ENCODE data around the gene MAGEA9B. TPM values are rescaled to one million over a fixed set of nuclear protein-coding genes. Genes with fewer than 3 reads are reported as not detected.
"Not testable (repeated sequence)": the region's sequence is repeated elsewhere in the genome, so short reads cannot be mapped to it uniquely, and the experiment has no call there.

Gene MAGEA9B
- total RNA-seq, 1 experiment from 2014 or later: not detected

GRCh38 chrX:149551939-149552248 is 35.4 kb downstream of the MAGEA9B start:
- not testable (repeated sequence) for H3K23ac ChIP-seq (ENCODE audit: insufficient read length, low read depth, low read length); H3K56ac ChIP-seq (ENCODE audit: insufficient read length, low read depth, low read length); H3K27ac ChIP-seq (ENCODE audit: insufficient read length, low read depth, low read length); H2BK12ac ChIP-seq (ENCODE audit: insufficient read length, low read depth, low read length); H3K4me2 ChIP-seq (ENCODE audit: insufficient read depth, insufficient read length, low read length); H2AK5ac ChIP-seq (ENCODE audit: insufficient read length, low read length); H2BK120ac ChIP-seq (ENCODE audit: low read depth, low read length, poor library complexity, severe bottlenecking); H2BK20ac ChIP-seq (ENCODE audit: low read depth, low read length, poor library complexity, severe bottlenecking); H3K23me2 ChIP-seq (ENCODE audit: insufficient read length, low read depth, low read length, poor library complexity, severe bottlenecking); H3K27ac Mint-ChIP-seq; H3K4ac ChIP-seq (ENCODE audit: low read depth, low read length); H3K9me3 Mint-ChIP-seq; H3K79me2 ChIP-seq (ENCODE audit: insufficient read depth, low read length); H3T11ph ChIP-seq (ENCODE audit: low read length); H3K27me3 ChIP-seq (ENCODE audit: insufficient read depth, low read length); H3K36me3 Mint-ChIP-seq (ENCODE audit: insufficient read depth in 1 of 3, low read depth in 3 of 3); H4K8ac ChIP-seq (replicated peaks; ENCODE audit: insufficient read length, low read depth, low read length); H2AFZ ChIP-seq (ENCODE audit: low read length); DNase-seq; H4K91ac ChIP-seq (ENCODE audit: insufficient read length, low read depth, low read length); H3K4me1 Mint-ChIP-seq; H4K20me1 ChIP-seq (ENCODE audit: control insufficient read depth, insufficient read depth, insufficient read length); H3K9me3 ChIP-seq (ENCODE audit: control insufficient read depth, low read depth, low read length); H2BK5ac ChIP-seq (ENCODE audit: insufficient read length, low read length); H3K27me3 Mint-ChIP-seq (ENCODE audit: low read depth); H3K18ac ChIP-seq (ENCODE audit: insufficient read length, low read depth, low read length); H3K4me3 Mint-ChIP-seq; H4K5ac ChIP-seq (ENCODE audit: insufficient read length, low read depth, low read length); H3K9ac ChIP-seq (ENCODE audit: extremely low read depth, insufficient read length, low read length); H2BK15ac ChIP-seq (ENCODE audit: low read depth, low read length); H3K14ac ChIP-seq (ENCODE audit: insufficient read depth, low read length); H3K4me1 ChIP-seq (ENCODE audit: insufficient read depth, low read length); H3K79me1 ChIP-seq (ENCODE audit: insufficient read depth, low read depth, low read length, poor library complexity, severe bottlenecking)
- WGBS (ENCODE audit: extremely low coverage, insufficient read length, low lambda C conversion rate): no CpG with 5 or more reads among the region's 6 CpGs

GRCh38 chrX:149551245-149551938 is 35.9 kb downstream of the MAGEA9B start:
- not testable (repeated sequence) for H3K9me3 Mint-ChIP-seq; H3K36me3 Mint-ChIP-seq (ENCODE audit: insufficient read depth in 1 of 3, low read depth in 3 of 3); H3K27ac ChIP-seq (ENCODE audit: insufficient read length, low read depth, low read length); H3K56ac ChIP-seq (ENCODE audit: insufficient read length, low read depth, low read length); H2AK5ac ChIP-seq (ENCODE audit: insufficient read length, low read length); H4K5ac ChIP-seq (ENCODE audit: insufficient read length, low read depth, low read length); H2BK12ac ChIP-seq (ENCODE audit: insufficient read length, low read depth, low read length); H2BK120ac ChIP-seq (ENCODE audit: low read depth, low read length, poor library complexity, severe bottlenecking); H3K23me2 ChIP-seq (ENCODE audit: insufficient read length, low read depth, low read length, poor library complexity, severe bottlenecking); H3K4me1 ChIP-seq (ENCODE audit: insufficient read depth, low read length); H3K4me2 ChIP-seq (ENCODE audit: insufficient read depth, insufficient read length, low read length); H3K27me3 ChIP-seq (ENCODE audit: insufficient read depth, low read length); H2AFZ ChIP-seq (ENCODE audit: low read length); H4K20me1 ChIP-seq (ENCODE audit: control insufficient read depth, insufficient read depth, insufficient read length); H3K23ac ChIP-seq (ENCODE audit: insufficient read length, low read depth, low read length); H3K4me3 Mint-ChIP-seq; H3K9ac ChIP-seq (ENCODE audit: extremely low read depth, insufficient read length, low read length); H4K91ac ChIP-seq (ENCODE audit: insufficient read length, low read depth, low read length); H3K4ac ChIP-seq (ENCODE audit: low read depth, low read length); H3K79me2 ChIP-seq (ENCODE audit: insufficient read depth, low read length); H3T11ph ChIP-seq (ENCODE audit: low read length); H3K14ac ChIP-seq (ENCODE audit: insufficient read depth, low read length); H3K18ac ChIP-seq (ENCODE audit: insufficient read length, low read depth, low read length); H2BK20ac ChIP-seq (ENCODE audit: low read depth, low read length, poor library complexity, severe bottlenecking); H2BK15ac ChIP-seq (ENCODE audit: low read depth, low read length); H3K79me1 ChIP-seq (ENCODE audit: insufficient read depth, low read depth, low read length, poor library complexity, severe bottlenecking); H4K8ac ChIP-seq (replicated peaks; ENCODE audit: insufficient read length, low read depth, low read length); H3K9me3 ChIP-seq (ENCODE audit: control insufficient read depth, low read depth, low read length); H2BK5ac ChIP-seq (ENCODE audit: insufficient read length, low read length); H3K27ac Mint-ChIP-seq; H3K4me1 Mint-ChIP-seq; DNase-seq; H3K27me3 Mint-ChIP-seq (ENCODE audit: low read depth)
- no CpG with 5 or more reads among the region's 4 CpGs for WGBS (ENCODE audit: extremely low coverage, insufficient read length, low lambda C conversion rate)
